Measurements from ENCODE around the gene GPD1.
"Not testable (repeated sequence)": the region's sequence is repeated elsewhere in the genome, so short reads cannot be mapped to it uniquely, and the experiment has no call there.

GPD1 gene

DNA sequence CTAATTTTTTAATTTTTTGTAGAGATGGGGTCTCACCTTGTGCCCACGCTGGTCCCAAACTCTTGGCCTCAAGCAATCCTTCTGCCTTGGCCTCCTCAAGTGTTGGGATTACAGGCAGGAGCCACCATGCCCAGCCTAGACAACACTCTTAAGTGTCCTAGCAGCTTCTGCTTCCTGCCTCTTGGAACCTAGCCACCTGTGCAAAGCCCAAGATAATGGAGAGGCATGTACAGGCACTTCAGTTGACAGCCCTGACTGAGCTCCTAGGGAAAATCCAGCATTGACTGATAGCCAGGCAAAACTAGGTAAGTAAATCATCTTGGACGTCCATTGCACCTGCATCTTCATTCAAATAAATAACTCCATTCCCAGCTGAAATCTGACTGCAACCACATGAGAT is 23.7 kb downstream of the GPD1 start:
- TF ChIP-seq, protein P1, sequence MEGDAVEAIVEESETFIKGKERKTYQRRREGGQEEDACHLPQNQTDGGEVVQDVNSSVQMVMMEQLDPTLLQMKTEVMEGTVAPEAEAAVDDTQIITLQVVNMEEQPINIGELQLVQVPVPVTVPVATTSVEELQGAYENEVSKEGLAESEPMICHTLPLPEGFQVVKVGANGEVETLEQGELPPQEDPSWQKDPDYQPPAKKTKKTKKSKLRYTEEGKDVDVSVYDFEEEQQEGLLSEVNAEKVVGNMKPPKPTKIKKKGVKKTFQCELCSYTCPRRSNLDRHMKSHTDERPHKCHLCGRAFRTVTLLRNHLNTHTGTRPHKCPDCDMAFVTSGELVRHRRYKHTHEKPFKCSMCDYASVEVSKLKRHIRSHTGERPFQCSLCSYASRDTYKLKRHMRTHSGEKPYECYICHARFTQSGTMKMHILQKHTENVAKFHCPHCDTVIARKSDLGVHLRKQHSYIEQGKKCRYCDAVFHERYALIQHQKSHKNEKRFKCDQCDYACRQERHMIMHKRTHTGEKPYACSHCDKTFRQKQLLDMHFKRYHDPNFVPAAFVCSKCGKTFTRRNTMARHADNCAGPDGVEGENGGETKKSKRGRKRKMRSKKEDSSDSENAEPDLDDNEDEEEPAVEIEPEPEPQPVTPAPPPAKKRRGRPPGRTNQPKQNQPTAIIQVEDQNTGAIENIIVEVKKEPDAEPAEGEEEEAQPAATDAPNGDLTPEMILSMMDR (IDR thresholded peaks at IDR 0.05; ENCODE audit: low read depth, low read length), result no peak
- DNase-seq (ENCODE audit: extremely low read depth, low read depth), result no peak

DNA sequence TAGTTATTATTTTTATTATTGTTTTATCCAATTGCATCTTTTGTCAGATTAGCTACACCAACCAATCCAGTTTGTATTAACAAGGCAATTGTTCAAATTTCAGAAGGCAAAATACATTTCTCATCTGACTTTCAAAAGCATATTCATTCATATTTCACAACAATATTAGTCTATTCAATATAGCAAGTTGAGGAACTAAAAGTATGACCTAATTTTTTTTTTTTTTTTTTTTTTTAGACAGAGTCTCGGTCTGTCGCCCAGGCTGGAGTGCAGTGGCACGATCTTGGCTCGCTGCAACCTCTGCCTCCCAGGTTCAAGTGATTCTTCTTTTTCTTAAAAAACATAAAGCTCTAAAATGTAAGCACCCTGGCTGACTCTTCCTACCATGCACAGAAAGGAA is 25.5 kb downstream of the GPD1 start:
- DNase-seq (ENCODE audit: extremely low read depth, low read depth), result no peak
- TF ChIP-seq, protein P1 (IDR thresholded peaks at IDR 0.05; ENCODE audit: low read depth, low read length), result no peak

DNA sequence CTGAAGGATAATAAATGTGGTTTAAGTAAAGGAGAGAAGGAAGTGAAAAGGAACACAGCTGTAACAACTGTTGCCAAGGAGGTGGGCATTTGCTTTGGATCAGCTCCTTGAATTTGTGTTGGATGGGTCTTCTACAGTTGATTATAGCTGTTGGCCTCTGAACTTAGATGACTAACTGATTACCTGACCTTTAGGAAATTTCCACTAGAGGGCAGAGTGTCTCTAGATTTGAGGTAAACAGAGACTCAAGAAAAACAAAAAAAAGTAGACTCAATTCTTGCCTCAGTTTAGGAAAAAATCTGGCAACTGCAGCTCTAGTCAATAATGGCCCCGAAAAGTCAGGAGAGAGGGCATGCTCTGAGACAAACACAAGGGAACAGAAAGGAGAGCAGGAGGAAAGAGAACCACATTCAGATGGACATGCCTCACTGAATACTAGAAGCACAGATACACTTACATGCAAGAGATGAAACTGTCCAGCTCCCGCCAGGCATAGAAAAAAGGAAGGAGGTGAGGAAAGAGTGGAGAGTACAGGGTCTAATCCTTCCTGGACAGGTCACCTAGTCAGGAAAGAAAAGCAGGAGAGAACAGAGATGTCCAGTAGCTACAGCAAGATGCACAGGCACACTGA is 28.8 kb downstream of the GPD1 start:
- DNase-seq (ENCODE audit: extremely low read depth, low read depth), result peak; percentile 19
- TF ChIP-seq, protein P1 (IDR thresholded peaks at IDR 0.05; ENCODE audit: low read depth, low read length), result peak; percentile 42

DNA sequence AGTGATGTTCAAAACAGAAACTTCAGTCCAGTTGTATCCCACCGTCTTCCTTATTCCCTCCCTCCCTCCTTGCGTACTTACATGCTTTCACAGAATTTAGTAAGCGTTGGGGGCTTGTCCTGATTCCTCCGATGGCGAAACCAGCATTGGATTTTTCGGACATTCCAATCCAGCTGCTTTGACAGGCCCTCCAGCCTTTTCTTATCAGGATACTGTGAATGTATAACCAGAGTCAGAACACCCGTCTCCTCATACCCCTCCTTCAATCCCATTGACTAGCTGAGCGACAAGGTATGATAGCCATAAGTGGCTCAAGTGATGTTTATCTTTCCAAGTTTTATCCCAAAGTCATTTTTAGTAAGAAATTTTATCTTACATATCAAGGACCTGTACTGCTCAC is 39.2 kb downstream of the GPD1 start:
- TF ChIP-seq, protein P1 (IDR thresholded peaks at IDR 0.05; ENCODE audit: low read depth, low read length), result no peak
- no peak for DNase-seq (ENCODE audit: extremely low read depth, low read depth)

DNA sequence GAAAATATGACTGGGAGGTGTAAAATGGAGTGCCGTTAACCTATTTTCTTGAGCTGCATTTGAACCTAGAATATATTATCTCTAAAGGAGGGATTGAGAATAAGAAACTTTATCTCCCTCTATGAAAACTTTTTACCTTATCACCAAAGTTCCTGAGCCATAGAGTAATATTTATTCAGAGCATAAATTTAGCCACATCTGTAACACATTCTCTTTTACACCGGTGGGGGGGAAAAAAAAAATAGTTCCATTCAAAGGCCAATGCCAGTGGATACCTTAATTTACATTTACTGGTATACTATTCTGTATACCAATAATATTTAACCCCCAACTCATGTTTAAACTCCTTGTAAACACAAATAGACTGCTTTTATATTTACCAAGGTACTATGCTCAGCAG is 41.6 kb downstream of the GPD1 start:
- TF ChIP-seq, protein P1 (IDR thresholded peaks at IDR 0.05; ENCODE audit: low read depth, low read length), result no peak
- no peak for DNase-seq (ENCODE audit: extremely low read depth, low read depth)

DNA sequence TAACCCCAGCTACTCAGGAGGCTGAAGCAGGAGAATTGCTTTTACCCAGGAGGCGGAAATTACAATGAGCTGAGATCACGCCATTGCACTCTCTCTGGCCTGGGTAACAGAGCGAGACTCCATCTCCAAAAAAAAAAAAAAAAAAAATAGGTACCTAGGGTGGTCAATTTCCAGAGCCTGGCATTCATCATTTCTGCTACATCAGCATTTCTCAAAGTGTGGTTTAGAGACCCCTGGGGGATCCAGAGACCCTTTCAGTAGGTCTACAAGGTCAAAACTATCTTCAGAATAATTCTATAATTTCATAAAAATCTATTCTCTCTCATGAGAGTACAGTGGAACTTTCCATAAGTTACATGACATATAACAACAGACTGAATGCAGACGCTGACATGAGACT is 43.5 kb downstream of the GPD1 start:
- TF ChIP-seq, protein P1 (IDR thresholded peaks at IDR 0.05; ENCODE audit: low read depth, low read length), result no peak
- no peak for DNase-seq (ENCODE audit: extremely low read depth, low read depth)

DNA sequence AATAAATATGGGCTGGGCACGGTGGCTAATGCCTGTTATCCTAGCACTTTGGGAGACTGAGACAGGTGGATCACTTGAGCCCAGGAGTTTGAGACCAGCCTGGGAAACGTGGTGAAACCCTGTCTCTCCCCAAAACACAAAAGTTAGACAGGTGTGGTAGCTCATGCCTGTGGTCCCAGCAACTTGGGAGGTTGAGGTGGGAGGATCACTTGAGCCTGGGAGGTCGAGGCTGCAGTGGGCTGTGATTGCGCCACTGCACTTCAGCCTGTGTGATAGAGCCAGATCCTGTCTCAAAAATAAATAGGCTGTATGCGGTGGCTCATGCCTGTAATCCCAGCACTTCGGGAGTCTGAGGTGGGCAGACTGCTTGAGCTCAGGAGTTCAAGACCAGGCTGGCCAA is 44.2 kb downstream of the GPD1 start:
- not testable (repeated sequence) for DNase-seq (ENCODE audit: extremely low read depth, low read depth)

DNA sequence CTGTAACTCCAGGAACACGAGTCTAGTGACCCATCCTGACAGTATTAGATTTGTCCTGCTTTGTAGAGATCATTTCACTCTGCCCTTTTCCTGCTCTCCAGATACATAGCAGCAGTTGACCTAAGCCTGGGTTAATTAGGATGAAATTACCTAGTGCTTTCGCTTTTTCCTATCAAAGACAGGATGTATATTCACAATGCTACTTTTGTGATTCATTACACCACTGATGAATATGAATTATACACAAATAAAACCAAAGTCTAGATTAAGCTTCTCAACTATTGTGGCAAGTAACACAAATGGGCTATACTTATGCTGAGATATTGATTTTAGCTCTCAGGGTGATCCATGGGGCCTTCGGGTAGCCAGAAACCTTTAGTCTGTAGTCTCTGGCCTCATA is 45.5 kb downstream of the GPD1 start:
- DNase-seq (ENCODE audit: extremely low read depth, low read depth), result no peak
- TF ChIP-seq, protein P1 (IDR thresholded peaks at IDR 0.05; ENCODE audit: low read depth, low read length), result no peak

Data from AG09319 (cell line).